Transverse colon (tissue), 4 donors: ENCODE results near the gene PLSCR2.

ENCODE experiments used
- CTCF ChIP-seq, 5 experiments: fragments of 200-600 bp in 3 of 5; fragments of 450-650 bp in 2 of 5; sonication (generic) in 3 of 5; IDR thresholded peaks; 1 replicate in 2 of 5; 2 replicates in 3 of 5; pipeline ENCODE4 v1.5.1; 2016 to 2017; ENCODE audit warnings: antibody characterized with exemption in 5 of 5, inconsistent platforms in 3 of 5, mild to moderate bottlenecking in 2 of 5, moderate library complexity in 1 of 5
- EP300 ChIP-seq: sonication (generic); formaldehyde crosslinking; IDR thresholded peaks from one replicate; pipeline ENCODE4 v1.6.1; 2017; ENCODE audit warnings: antibody characterized with exemption, low read depth
- POLR2A ChIP-seq: fragments of 450-650 bp; IDR thresholded peaks from one replicate; pipeline ENCODE4 v1.6.1; 2016; ENCODE audit warnings: antibody characterized with exemption, mild to moderate bottlenecking, moderate library complexity
- POLR2AphosphoS5 ChIP-seq, 3 donors: sonication (generic); formaldehyde crosslinking; IDR thresholded peaks; one replicate each; pipeline ENCODE4 v1.6.1; 2016; ENCODE audit warnings: antibody characterized with exemption in 3 of 3

GRCh38 chr3:146470425-146470990 is 1.1 kb upstream of the PLSCR2 start:
- TF ChIP-seq CTCF (IDR thresholded peaks at IDR 0.05) (no peak), POLR2AphosphoS5 (IDR thresholded peaks at IDR 0.05) (no peak), EP300 (no peak), POLR2A (no peak)
